ENCODE data around the gene CTSC. TPM values are rescaled to one million over a fixed set of nuclear protein-coding genes. Genes with fewer than 3 reads are reported as not detected.

The CTSC gene
- total and polyA plus RNA-seq, 9 of the 15 experiments (the other 6 are each of a cell fraction or from before 2014, with no cell fraction given) = 113 to 403 (median 187) TPM

- TF ChIP-seq CTCF (IDR thresholded peaks at IDR 0.05 in 2 of 3, conservative IDR thresholded peaks at IDR 0.05 in 1 of 3; ENCODE audit: insufficient read depth in 2 of 3, low read depth in 1 of 3, low read length in 3 of 3) (peak; percentile 63 to 64 (median 64); a peak in 5 of 6 replicates), RUNX1 (IDR thresholded peaks at IDR 0.05; ENCODE audit: low read depth) (no peak), TAF15 (IDR thresholded peaks at IDR 0.05; ENCODE audit: low read depth, low read length) (no peak), YY1 (IDR thresholded peaks at IDR 0.05; ENCODE audit: borderline replicate concordance in 1 of 3, control insufficient read depth in 1 of 3, extremely low read depth in 1 of 3, insufficient read depth in 3 of 3, insufficient read length in 1 of 3, insufficient replicate concordance in 2 of 3, low read depth in 1 of 3, low read length in 2 of 3) (no peak), TAF7 (tag; IDR thresholded peaks at IDR 0.05) (no peak)
- TF ChIP-seq, protein P1, sequence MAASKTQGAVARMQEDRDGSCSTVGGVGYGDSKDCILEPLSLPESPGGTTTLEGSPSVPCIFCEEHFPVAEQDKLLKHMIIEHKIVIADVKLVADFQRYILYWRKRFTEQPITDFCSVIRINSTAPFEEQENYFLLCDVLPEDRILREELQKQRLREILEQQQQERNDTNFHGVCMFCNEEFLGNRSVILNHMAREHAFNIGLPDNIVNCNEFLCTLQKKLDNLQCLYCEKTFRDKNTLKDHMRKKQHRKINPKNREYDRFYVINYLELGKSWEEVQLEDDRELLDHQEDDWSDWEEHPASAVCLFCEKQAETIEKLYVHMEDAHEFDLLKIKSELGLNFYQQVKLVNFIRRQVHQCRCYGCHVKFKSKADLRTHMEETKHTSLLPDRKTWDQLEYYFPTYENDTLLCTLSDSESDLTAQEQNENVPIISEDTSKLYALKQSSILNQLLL (CRISPR knock-in tag; IDR thresholded peaks at IDR 0.05; ENCODE audit: borderline replicate concordance) = no peak
Observed at GRCh38 chr11:88341522-88342251, 4.2 kb upstream of the CTSC start (continued).

Measured in K562 (cell line).